ENCODE results near the gene GMPR2. TPM values are rescaled to one million over a fixed set of nuclear protein-coding genes. Genes with fewer than 3 reads are reported as not detected.

GMPR2 gene
- total RNA-seq, result 64.0 and 66.2 TPM in 2 replicates
- long read RNA-seq, transcript GMPR2-202 (10 exons, 1,972 nt), result minor isoform, 18 of 257 reads
- long read RNA-seq, transcript GMPR2-203 (10 exons, 1,652 nt), result minor isoform, 53 of 257 reads
- long read RNA-seq, transcript GMPR2-223 (10 exons, 1,893 nt), result major isoform, 67 of 257 reads
- long read RNA-seq, transcript GMPR2-204 (9 exons, 1,864 nt), result minor isoform, 62 of 257 reads
- long read RNA-seq, partial matches to known transcripts, result 23 of 257 reads
- long read RNA-seq, other reads (novel, unspliced or antisense), result 31 of 257 reads

DNA sequence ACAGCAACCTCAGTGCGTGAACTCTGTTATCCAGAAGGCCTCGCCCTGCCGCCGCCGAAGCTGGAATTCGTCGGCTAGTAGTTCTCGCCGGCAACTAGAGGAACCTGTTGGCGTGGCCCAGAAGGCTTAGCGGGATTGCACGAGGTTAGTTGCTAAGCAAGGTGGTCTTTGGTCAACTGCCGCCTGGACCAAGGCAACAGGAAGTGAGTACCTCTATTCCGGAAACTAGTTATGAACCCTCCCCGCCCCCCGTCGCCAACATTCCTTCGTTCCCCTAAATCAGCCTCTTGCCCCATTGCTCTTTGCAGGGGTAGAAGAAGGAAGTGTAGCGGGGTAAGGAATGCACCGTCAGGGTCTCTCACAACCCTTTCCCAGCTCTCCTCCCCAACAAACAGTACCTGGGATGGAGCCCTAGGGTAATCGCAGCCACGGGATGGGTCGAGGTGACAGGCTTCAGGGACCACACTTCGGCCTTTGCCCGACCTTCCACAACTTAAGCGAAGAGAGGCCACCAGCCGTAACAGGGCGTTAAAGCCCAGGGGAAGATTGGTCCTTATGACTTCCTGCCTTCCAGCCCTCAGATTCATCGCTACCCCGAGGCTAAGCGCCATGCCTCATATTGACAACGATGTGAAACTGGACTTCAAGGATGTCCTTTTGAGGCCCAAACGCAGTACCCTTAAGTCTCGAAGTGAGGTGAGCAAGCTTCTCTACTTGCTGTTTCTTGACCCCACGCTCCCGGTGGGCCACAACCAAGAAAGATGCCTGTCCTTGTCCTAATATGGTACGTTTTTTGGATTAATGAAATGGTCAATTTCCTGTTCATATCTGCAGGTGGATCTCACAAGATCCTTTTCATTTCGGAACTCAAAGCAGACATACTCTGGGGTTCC, at the start of gene GMPR2:
Gene GMPR2, plus strand, starts transcription at position 285 of the 893 bp plus-strand sequence. Its CDS starts 325 bp downstream, at position 610.
- Mint-ChIP-seq H3K4me1 (peaks cover 41% of the 10 kb centered on the region), H3K27ac (ENCODE audit: unreplicated experiment) (peak within 1 kb of the TSS; percentile 94), H3K9me3 (no peaks in the 10 kb centered on the region), H3K36me3 (ENCODE audit: low read depth) (peaks cover 6% of the 10 kb centered on the region), H3K27me3 (ENCODE audit: low read depth) (no peaks in the 10 kb centered on the region), H3K4me3 (peak within 1 kb of the TSS; percentile 92)
- TF ChIP-seq, protein P1, sequence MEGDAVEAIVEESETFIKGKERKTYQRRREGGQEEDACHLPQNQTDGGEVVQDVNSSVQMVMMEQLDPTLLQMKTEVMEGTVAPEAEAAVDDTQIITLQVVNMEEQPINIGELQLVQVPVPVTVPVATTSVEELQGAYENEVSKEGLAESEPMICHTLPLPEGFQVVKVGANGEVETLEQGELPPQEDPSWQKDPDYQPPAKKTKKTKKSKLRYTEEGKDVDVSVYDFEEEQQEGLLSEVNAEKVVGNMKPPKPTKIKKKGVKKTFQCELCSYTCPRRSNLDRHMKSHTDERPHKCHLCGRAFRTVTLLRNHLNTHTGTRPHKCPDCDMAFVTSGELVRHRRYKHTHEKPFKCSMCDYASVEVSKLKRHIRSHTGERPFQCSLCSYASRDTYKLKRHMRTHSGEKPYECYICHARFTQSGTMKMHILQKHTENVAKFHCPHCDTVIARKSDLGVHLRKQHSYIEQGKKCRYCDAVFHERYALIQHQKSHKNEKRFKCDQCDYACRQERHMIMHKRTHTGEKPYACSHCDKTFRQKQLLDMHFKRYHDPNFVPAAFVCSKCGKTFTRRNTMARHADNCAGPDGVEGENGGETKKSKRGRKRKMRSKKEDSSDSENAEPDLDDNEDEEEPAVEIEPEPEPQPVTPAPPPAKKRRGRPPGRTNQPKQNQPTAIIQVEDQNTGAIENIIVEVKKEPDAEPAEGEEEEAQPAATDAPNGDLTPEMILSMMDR (conservative IDR thresholded peaks at IDR 0.05), result no peak
- no peak for DNase-seq (ENCODE audit: low read depth, low spot score)

DNA sequence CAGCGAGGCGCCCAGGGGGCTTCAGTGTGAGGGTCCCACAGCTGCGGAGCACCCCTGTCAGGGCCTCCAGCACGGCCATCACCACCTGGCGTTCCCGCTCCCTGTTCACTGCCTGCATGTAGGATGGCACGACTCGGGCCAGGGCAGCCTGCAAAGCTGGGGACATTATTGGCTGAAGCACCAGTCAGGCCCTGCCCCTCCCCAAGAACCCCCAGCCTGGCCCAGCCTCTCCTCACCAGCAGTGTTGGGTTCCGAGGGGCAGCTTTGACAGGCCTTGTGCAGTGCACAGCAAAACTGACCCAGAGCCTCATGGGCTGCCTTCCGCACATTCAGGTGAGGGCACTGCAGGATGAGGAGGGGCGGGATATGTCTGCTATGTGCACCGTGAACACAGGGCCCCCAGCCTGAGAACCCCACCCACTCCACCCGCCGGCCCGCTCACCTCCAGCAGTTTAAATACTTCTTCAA, 49.7 kb upstream of the GMPR2 start:
- H3K27me3 Mint-ChIP-seq (ENCODE audit: low read depth), result peaks cover 2% of the 10 kb centered on the region
- H3K27ac Mint-ChIP-seq (ENCODE audit: unreplicated experiment), result no peak overlapping the region
- peaks cover 14% of the 10 kb centered on the region for H3K4me1 Mint-ChIP-seq
- TF ChIP-seq, protein P1 (conservative IDR thresholded peaks at IDR 0.05), result no peak
- peak overlapping the region; percentile 47 for H3K4me3 Mint-ChIP-seq
- peaks cover 6% of the 10 kb centered on the region for H3K36me3 Mint-ChIP-seq (ENCODE audit: low read depth)
- no peak for DNase-seq (ENCODE audit: low read depth, low spot score)
- no peaks in the 10 kb centered on the region for H3K9me3 Mint-ChIP-seq

DNA sequence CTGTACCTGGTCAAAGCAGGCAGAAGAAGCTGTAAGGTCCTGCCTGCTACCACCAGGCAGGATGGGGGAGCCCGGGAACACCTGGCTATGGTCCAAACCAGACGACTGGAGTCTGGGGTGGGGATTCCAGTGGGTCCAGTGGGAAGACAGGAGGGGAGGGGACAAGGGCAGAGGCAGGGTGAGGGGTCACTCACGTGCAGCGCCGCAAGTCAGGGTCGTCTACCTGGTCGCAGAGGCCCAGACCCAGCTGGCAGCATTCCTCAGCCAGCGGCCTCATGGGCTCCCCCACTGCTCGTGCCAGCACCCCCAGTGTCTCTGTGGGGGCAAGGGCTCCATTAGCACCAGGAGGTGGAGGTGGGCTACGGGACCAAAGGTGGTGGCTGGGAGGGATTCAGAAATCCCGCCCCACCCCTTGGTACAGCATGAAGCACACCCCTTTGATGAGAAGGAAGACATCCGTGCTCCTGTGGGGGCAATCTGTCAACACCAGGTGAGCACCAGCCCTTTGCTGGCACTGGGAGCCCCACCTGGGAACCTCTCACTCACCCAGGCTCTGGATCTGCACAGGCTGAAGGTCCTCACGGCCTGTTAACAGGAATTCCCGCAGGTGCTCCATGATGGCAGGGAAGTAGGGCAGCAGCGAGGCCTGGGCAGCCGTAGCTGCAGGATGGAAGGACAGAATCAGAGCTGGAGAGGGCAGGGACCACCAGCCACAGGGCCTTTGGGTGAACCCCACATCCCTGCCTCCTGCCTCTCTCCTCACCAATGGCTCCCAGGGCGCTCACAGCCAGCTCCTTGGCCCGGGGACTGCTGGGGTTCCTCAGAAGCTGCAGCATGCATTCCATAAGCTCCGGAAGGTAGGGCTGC, 48.4 kb upstream of the GMPR2 start:
- H3K9me3 Mint-ChIP-seq, result no peaks in the 10 kb centered on the region
- DNase-seq (ENCODE audit: low read depth, low spot score), result no peak
- H3K36me3 Mint-ChIP-seq (ENCODE audit: low read depth), result peaks cover 8% of the 10 kb centered on the region
- TF ChIP-seq, protein P1 (conservative IDR thresholded peaks at IDR 0.05), result no peak
- peaks cover 5% of the 10 kb centered on the region for H3K27me3 Mint-ChIP-seq (ENCODE audit: low read depth)
- H3K27ac Mint-ChIP-seq (ENCODE audit: unreplicated experiment), result no peak overlapping the region
- peak overlapping the region; percentile 38 for H3K4me3 Mint-ChIP-seq
- peaks cover 25% of the 10 kb centered on the region for H3K4me1 Mint-ChIP-seq

DNA sequence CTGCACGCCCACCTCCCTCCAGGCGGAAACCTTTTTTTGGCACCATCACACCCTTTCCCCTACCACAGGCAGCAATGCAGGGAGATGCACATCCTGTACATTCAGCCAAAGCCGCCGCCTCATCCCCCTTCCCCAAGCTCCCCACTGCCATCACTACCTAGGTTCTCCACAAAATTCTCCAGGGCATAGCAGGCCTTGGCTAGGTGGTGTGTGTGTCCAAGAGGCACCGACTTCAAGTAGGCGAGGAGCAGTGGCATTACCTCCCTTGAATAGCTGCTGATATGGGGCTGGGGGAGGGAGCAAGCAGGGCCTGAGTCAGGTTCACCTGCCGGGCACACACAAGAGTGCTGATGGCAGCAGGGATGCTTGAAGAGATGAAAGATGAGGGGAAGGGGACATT, 47.7 kb upstream of the GMPR2 start:
- Mint-ChIP-seq H3K4me3 (peak overlapping the region; percentile 44), H3K27ac (ENCODE audit: unreplicated experiment) (no peak overlapping the region), H3K36me3 (ENCODE audit: low read depth) (peaks cover 5% of the 10 kb centered on the region), H3K9me3 (no peaks in the 10 kb centered on the region), H3K4me1 (peaks cover 24% of the 10 kb centered on the region), H3K27me3 (ENCODE audit: low read depth) (peaks cover 3% of the 10 kb centered on the region)
- TF ChIP-seq, protein P1 (conservative IDR thresholded peaks at IDR 0.05), result no peak
- DNase-seq (ENCODE audit: low read depth, low spot score), result no peak

DNA sequence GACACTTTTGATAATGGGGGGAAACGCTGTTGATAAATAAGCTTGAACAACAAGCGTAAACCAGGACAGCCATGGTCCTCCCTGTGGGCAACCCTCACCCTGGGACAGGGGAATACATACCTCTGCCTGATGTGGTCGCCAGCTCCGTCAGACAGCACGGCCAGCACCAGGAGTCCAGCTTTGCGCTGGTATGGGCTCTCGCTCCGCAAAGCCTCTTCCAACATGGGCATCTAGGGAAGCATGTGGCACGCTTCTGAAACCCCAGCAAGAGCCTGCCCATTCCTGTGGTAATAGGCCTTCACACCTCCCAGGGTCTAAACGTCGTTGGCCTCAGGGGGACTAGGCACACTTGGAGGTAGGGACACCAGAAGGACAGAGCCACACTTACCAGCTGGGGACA, 47.0 kb upstream of the GMPR2 start:
- DNase-seq (ENCODE audit: low read depth, low spot score), result no peak
- Mint-ChIP-seq H3K27me3 (ENCODE audit: low read depth) (peaks cover 3% of the 10 kb centered on the region), H3K36me3 (ENCODE audit: low read depth) (peaks cover 5% of the 10 kb centered on the region), H3K4me3 (peak overlapping the region; percentile 67), H3K4me1 (peaks cover 23% of the 10 kb centered on the region), H3K9me3 (no peaks in the 10 kb centered on the region), H3K27ac (ENCODE audit: unreplicated experiment) (no peak overlapping the region)
- TF ChIP-seq, protein P1 (conservative IDR thresholded peaks at IDR 0.05), result no peak
